Activated CD8-positive, alpha-beta T cell treated with anti-CD3 and anti-CD28 coated beads for 36 hours (primary cell): ENCODE results near the gene SLC5A2. TPM values are rescaled to one million over a fixed set of nuclear protein-coding genes. Genes with fewer than 3 reads are reported as not detected.
A peak's percentile ranks its signal among the peaks of the same experiment; 100 is the strongest.

Experiments
- ATAC-seq: fragments of 200-7000 bp; cut with Tn5 transposase; one replicate; pipeline ENCODE4 v1.10.0; 2021; ENCODE audit warnings: mild to moderate bottlenecking, moderate library complexity
- CTCF ChIA-PET: fragments of 350-600 bp; sonication (Branson Sonifier 250); formaldehyde crosslinking; loops from one replicate; lab custom pipeline; 2021; ENCODE audit warnings: antibody characterized with exemption; lab: Charles Lee
- POLR2A ChIA-PET: fragments of 350-600 bp; sonication (Branson Sonifier 250); formaldehyde crosslinking; loops from one replicate; lab custom pipeline; 2021; ENCODE audit warnings: antibody characterized with exemption; lab: Charles Lee
- DNase-seq: peaks from one replicate; pipeline ENCODE4 v3.0.0-alpha.2; 2020
- H3K27ac Mint-ChIP-seq: one replicate; pipeline ENCODE4 v1.8.0; 2021; ENCODE audit warnings: mild to moderate bottlenecking, mixed read lengths
- H3K27me3 Mint-ChIP-seq: one replicate; pipeline ENCODE4 v1.8.0; 2021; ENCODE audit warnings: mixed read lengths
- H3K36me3 Mint-ChIP-seq: one replicate; pipeline ENCODE4 v1.8.0; 2021; ENCODE audit warnings: low read depth, mixed read lengths
- H3K4me1 Mint-ChIP-seq: one replicate; pipeline ENCODE4 v1.8.0; 2021; ENCODE audit warnings: low read depth, mixed read lengths
- H3K4me3 Mint-ChIP-seq: one replicate; pipeline ENCODE4 v1.8.0; 2021; ENCODE audit warnings: mild to moderate bottlenecking, moderate library complexity, mixed read lengths
- H3K9me3 Mint-ChIP-seq: one replicate; pipeline ENCODE4 v1.8.0; 2021; ENCODE audit warnings: mixed read lengths
- intact Hi-C: fragments of 100-400 bp; cut with micrococcal nuclease; formaldehyde crosslinking; loops from one replicate; pipeline ENCODE4 v1.10.0; 2022
- total RNA-seq, 2 experiments: library from RNA; stranded (reverse); gene quantifications; one replicate each; pipeline ENCODE4 v1.2.3, GENCODE V29; 2021
- TF ChIP-seq, protein P1 (sequence below): fragments of 200-600 bp; IDR thresholded peaks from one replicate; pipeline ENCODE4 v1.8.0; 2022; ENCODE audit warnings: antibody characterized with exemption, mild to moderate bottlenecking

SLC5A2 gene
- total RNA-seq, 2 experiments from 2014 or later, result not detected

DNA sequence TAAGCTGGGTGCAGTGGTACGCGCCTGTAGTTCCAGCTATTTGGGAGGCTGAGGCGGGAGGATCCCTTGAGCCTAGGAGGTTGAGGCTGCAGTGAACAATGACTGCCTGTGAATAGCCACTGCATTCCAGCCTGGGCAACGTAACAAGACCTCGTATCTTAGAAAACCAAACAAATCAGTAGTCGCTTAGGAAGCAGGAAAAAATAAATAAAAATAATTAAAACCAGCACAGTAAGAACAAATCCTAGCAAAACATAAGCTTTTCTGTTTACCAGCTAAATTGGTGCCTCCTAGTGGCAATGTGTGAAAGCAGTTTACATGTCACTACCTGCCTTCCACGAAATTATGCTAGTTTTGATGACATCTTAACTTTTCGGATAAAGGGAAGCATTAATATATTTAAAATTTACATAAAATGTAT lies 22.3 kb upstream of the SLC5A2 start:
- ChIA-PET POLR2A (interaction anchor here (1.3 to 4.8 kb wide), 10 partner anchors 15 to 413 kb away, joined by 3 to 26 read pairs (median 6); partner anchors contain the start of genes FUS, RUSF1 and ZNF267), CTCF (interaction anchor here (0.7 to 5.1 kb wide), 32 partner anchors 8 to 506 kb away, joined by 3 to 70 read pairs (median 4); partner anchors contain the start of genes FUS, PYCARD, RUSF1 and TGFB1I1)
- H3K27me3 Mint-ChIP-seq, result no peaks in the 10 kb centered on the region

DNA sequence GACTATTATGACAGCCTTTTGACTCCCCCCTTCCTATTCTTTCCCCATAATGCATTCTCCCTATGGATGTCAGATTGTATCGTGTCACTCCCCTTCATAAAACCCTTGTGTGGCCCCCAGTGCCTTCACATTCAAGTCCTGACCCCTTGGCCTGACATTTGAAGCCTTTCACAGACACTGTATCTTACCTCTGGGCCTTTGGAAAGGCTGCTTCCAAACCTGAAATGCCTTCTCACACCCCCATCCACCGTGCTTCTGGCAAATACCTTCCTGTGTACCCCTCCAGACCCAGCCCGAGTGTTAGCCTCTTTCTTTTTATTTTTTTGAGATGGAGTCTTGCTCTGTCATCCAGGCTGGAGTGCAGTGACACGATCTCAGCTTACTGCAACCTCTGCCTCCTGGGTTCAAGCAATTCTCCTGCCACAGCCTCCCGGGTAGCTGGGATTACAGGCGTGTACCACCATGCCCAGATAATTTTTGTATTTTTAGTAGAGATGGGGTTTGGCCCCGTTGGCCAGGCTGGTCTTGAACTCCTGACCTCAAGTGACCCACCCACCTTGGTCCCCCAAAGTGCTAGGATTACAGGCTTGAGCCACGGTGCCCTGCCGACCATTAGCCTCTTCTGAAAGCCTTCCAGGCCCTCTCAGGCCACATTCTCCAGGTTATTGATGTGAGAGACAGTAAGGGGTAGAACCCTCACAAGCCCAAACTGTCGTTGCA lies 21.6 kb upstream of the SLC5A2 start:
- ChIA-PET CTCF (interaction anchor here (0.8 to 5.1 kb wide), 29 partner anchors 7 to 507 kb away, joined by 3 to 70 read pairs (median 6); partner anchors contain the start of genes PYCARD, RUSF1, TGFB1I1 and ZNF267), POLR2A (interaction anchor here (1.3 to 4.8 kb wide), 7 partner anchors 14 to 413 kb away, joined by 4 to 26 read pairs (median 6); partner anchors contain the start of genes FUS, RUSF1 and ZNF267)
- Mint-ChIP-seq H3K4me1 (peaks cover 25% of the 10 kb centered on the region), H3K27ac (peak overlapping the region; percentile 58), H3K27me3 (no peaks in the 10 kb centered on the region), H3K9me3 (no peaks in the 10 kb centered on the region), H3K4me3 (no peak overlapping the region), H3K36me3 (peaks cover 29% of the 10 kb centered on the region)
- TF ChIP-seq, protein P1, sequence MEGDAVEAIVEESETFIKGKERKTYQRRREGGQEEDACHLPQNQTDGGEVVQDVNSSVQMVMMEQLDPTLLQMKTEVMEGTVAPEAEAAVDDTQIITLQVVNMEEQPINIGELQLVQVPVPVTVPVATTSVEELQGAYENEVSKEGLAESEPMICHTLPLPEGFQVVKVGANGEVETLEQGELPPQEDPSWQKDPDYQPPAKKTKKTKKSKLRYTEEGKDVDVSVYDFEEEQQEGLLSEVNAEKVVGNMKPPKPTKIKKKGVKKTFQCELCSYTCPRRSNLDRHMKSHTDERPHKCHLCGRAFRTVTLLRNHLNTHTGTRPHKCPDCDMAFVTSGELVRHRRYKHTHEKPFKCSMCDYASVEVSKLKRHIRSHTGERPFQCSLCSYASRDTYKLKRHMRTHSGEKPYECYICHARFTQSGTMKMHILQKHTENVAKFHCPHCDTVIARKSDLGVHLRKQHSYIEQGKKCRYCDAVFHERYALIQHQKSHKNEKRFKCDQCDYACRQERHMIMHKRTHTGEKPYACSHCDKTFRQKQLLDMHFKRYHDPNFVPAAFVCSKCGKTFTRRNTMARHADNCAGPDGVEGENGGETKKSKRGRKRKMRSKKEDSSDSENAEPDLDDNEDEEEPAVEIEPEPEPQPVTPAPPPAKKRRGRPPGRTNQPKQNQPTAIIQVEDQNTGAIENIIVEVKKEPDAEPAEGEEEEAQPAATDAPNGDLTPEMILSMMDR, result no peak
- DNase-seq, result no peak
- ATAC-seq, result no peak
- intact Hi-C loops, result no loop called here

More for the DNA sequence above, 22.3 kb upstream of the SLC5A2 start:
- peak overlapping the region; percentile 96 for H3K27ac Mint-ChIP-seq
- intact Hi-C loops, result no loop called here
- H3K36me3 Mint-ChIP-seq, result peaks cover 30% of the 10 kb centered on the region
- no peaks in the 10 kb centered on the region for H3K9me3 Mint-ChIP-seq
- TF ChIP-seq, protein P1, result peak; percentile 78
- peak overlapping the region; percentile 91 for H3K4me3 Mint-ChIP-seq
- peaks cover 31% of the 10 kb centered on the region for H3K4me1 Mint-ChIP-seq
- no peak for ATAC-seq
- peak; percentile 32 for DNase-seq

DNA sequence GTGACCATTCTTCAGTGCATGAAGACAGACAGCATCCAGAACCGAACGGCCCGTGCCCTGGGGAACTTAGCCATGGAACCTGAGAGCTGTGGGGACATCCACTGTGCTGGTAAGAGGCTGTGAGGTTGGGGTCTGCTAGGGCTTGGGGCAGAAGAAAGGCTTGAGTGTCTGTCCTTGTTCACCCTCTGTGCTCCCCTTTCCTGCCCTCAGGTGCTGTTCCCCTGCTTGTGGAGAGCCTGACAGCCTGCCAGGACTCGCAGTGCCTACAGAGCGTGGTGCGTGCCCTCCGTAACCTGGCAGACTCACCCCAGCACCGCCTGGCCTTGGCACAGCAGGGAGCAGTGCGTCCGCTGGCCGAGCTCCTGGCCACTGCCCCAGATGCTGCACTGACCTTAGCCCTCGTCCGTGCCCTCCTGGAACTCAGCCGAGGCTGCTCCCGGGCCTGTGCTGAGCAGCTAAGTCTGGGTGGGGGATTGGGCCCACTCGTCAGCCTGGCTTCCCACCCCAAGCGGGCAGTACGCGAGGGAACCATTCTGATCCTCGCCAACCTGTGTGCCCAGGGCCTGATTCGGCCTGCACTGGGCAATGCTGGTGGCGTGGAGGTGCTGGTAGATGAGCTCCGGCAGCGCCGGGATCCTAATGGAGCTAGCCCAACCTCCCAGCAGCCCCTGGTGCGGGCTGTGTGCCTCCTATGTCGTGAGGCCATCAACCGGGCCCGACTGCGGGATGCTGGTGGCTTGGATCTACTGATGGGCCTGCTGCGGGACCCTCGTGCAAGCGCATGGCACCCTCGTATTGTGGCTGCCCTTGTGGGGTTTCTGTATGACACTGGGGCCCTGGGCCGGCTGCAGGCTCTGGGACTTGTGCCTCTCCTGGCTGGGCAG lies 20.8 kb upstream of the SLC5A2 start:
- DNase-seq (no peak), ATAC-seq (no peak)
- Mint-ChIP-seq H3K9me3 (no peaks in the 10 kb centered on the region), H3K27me3 (no peaks in the 10 kb centered on the region), H3K4me1 (peaks cover 25% of the 10 kb centered on the region), H3K36me3 (peaks cover 29% of the 10 kb centered on the region), H3K27ac (no peak overlapping the region), H3K4me3 (no peak overlapping the region)
- intact Hi-C loops, result no loop called here
- ChIA-PET CTCF (interaction anchor here (2.3 kb wide), 1 partner anchor 20 kb away, joined by 6 read pairs; the partner anchor contains the start of gene ZNF843), POLR2A (interaction anchor here (3.6 kb wide), 1 partner anchor 46 kb away, joined by 17 read pairs; the partner anchor contains the start of gene RUSF1)
- TF ChIP-seq, protein P1, result no peak

DNA sequence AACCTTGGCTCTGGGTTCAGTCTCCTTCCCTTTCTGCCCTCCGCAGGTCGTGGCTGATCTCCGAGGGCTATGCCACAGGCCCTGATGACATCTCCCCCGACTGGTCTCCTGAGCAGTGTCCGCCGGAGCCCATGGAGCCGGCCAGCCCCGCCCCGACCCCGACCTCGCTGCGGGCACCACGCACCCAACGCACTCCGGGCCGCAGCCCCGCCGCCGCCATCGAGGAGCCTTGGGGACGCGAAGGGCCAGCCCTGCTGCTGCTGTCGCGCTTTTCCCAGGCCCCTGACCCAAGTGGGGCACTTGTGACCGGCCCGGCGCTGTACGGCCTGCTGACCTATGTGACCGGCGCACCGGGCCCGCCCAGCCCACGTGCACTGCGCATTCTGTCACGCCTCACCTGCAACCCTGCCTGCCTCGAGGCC lies 18.6 kb upstream of the SLC5A2 start:
- Mint-ChIP-seq H3K36me3 (peaks cover 20% of the 10 kb centered on the region), H3K27me3 (no peaks in the 10 kb centered on the region), H3K4me1 (peaks cover 25% of the 10 kb centered on the region), H3K4me3 (no peak overlapping the region), H3K9me3 (no peaks in the 10 kb centered on the region), H3K27ac (no peak overlapping the region)
- intact Hi-C loops, result no loop called here
- DNase-seq, result no peak
- TF ChIP-seq, protein P1, result no peak
- no peak for ATAC-seq
- ChIA-PET POLR2A (no interaction called here), CTCF (no interaction called here)
